HEK293T (cell line): ENCODE data around the gene CDC123.

Experiments used
- BHLHE40 ChIP-seq: fragments of 450-650 bp; IDR thresholded peaks from 2 replicates; pipeline ENCODE4 v1.6.1; 2016; ENCODE audit warnings: mild to moderate bottlenecking, moderate library complexity, borderline replicate concordance
- CTBP1 ChIP-seq: fragments of 450-650 bp; IDR thresholded peaks from 2 replicates; pipeline ENCODE4 v1.6.1; 2016; ENCODE audit warnings: borderline replicate concordance
- LEF1 ChIP-seq: fragments of 450-650 bp; IDR thresholded peaks from 2 replicates; pipeline ENCODE4 v1.6.1; 2017; ENCODE audit warnings: mild to moderate bottlenecking, borderline replicate concordance
- NFRKB ChIP-seq: fragments of 450-650 bp; IDR thresholded peaks from 2 replicates; pipeline ENCODE4 v1.6.1; 2016; ENCODE audit warnings: mild to moderate bottlenecking, moderate library complexity
- SUZ12 ChIP-seq: fragments of 450-650 bp; IDR thresholded peaks from 2 replicates; pipeline ENCODE4 v1.6.1; 2016; ENCODE audit warnings: mild to moderate bottlenecking
- TARDBP ChIP-seq: fragments of 450-650 bp; IDR thresholded peaks from 2 replicates; pipeline ENCODE4 v1.6.1; 2016

DNA sequence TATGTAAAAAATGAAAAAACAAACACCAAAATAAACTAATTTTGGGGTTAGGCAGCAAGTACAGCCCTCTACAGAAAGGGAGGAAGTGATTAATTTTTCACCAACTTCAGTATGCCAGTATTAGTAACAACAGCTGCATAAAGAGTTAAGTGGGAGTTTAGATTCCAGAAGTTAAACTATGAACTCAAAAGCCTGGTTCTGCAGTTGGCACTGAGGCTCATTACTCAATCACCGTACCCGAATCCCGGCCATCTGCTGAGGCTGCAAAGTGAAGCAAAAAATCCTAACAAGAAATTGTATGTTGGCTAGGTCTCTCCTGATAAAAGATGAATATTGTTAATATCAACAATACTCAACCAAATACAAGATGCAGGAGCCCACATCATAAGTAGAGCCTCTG is 4.3 kb upstream of the CDC123 start:
- TF ChIP-seq NFRKB (no peak), TARDBP (no peak), LEF1 (no peak), CTBP1 (no peak), BHLHE40 (no peak), SUZ12 (no peak)
